ENCODE results near the gene CSNK1A1L. TPM values are rescaled to one million over a fixed set of nuclear protein-coding genes. Genes with fewer than 3 reads are reported as not detected.

The CSNK1A1L gene
- total RNA-seq, 1 donor from 2014 or later: not detected

DNA sequence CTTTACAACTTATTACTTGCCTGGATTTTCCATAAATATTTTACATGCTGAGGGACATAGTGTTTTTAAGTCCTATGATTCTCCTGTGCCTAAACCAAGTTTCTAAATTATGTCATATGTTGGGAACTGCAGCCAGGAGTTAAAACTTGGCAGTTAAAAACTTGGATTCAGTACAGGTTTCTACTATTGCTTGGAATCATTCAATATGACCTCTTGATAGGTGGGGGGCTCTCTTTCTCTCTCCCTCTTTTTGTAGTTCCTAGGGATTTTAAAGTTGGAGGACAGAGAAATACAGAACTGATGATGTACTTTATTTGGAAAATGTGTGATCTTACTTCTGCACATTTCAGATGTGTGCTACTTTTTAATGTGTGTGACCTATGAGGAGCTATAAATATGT, 4.7 kb downstream of the CSNK1A1L start:
- Mint-ChIP-seq H3K27ac (no peak overlapping the region), H3K4me1 (ENCODE audit: low read depth) (peaks cover 3% of the 10 kb centered on the region), H3K27me3 (ENCODE audit: low read depth) (peaks cover 4% of the 10 kb centered on the region), H3K9me3 (no peaks in the 10 kb centered on the region), H3K4me3 (ENCODE audit: low read depth) (no peak overlapping the region), H3K36me3 (ENCODE audit: low read depth) (no peaks in the 10 kb centered on the region)
- intact Hi-C loops (cut with micrococcal nuclease): no loop called here
- DNase-seq (ENCODE audit: low spot score): no peak

DNA sequence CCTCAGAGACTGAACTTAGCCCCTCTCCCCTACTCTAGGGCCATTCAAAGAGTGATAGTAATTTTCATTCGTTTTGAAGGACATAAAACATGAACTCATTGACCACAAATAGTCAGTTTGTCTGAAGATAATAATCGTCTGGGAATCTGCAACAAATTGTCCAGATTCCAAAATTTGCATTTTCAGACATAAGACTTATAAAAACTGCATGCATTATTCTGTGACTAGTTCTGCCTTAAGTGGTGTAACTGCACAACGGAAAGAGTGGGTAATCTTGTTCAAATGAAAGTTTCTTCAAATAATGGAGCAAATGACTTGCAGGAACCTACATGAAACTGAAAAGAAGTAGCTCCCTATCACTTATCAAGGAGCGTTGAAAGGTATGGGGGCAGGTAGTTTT, 8.4 kb downstream of the CSNK1A1L start:
- Mint-ChIP-seq H3K27ac (no peak overlapping the region), H3K4me1 (ENCODE audit: low read depth) (peaks cover 3% of the 10 kb centered on the region), H3K4me3 (ENCODE audit: low read depth) (no peak overlapping the region), H3K36me3 (ENCODE audit: low read depth) (no peaks in the 10 kb centered on the region), H3K9me3 (no peaks in the 10 kb centered on the region), H3K27me3 (ENCODE audit: low read depth) (peaks cover 4% of the 10 kb centered on the region)
- intact Hi-C loops (cut with micrococcal nuclease): no loop called here
- no peak for DNase-seq (ENCODE audit: low spot score)

DNA sequence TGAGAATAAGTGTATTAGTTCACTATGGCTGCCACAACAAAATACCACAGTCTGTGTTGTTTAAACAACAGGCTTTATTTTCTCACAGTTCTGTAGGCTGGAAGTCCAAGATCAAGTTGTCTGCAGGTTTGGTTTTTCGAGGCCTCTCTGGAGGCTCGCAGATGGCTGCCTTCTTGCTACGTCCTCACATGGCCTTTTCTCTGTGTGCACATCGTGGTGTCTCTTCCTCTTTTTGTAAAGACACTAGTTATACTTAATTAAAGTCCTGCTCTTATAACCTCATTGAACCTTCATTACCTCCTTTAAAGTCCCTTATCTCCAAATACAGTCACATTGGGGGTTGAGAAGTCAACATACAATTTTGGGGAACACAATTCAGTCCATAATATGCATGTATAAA, 10.6 kb downstream of the CSNK1A1L start:
- Mint-ChIP-seq H3K9me3 (no peaks in the 10 kb centered on the region), H3K36me3 (ENCODE audit: low read depth) (no peaks in the 10 kb centered on the region), H3K27ac (no peak overlapping the region), H3K4me3 (ENCODE audit: low read depth) (no peak overlapping the region), H3K27me3 (ENCODE audit: low read depth) (no peaks in the 10 kb centered on the region), H3K4me1 (ENCODE audit: low read depth) (peaks cover 3% of the 10 kb centered on the region)
- intact Hi-C loops (cut with micrococcal nuclease): no loop called here
- DNase-seq (ENCODE audit: low spot score): no peak

DNA sequence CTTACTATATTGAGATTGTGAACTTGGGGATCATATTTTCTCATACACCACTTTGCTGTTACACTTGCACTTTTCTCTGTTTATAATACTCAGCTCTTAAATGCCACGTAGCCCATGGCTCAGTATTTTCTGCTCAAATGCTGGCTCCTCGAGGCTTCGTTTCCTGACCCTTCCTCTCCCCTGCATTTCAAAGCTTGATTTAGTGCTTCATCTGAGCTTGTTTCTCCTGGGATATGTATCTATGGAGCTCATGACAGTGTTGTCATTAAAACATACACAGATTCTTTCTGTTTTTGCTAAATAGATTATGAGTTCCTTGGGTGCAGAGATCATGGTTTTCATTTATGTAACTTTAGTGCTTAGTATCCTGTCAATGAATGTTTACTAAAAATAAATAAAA, 11.4 kb downstream of the CSNK1A1L start:
- no peak overlapping the region for H3K27ac Mint-ChIP-seq
- H3K9me3 Mint-ChIP-seq: no peaks in the 10 kb centered on the region
- H3K27me3 Mint-ChIP-seq (ENCODE audit: low read depth): no peaks in the 10 kb centered on the region
- intact Hi-C loops (cut with micrococcal nuclease): no loop called here
- H3K36me3 Mint-ChIP-seq (ENCODE audit: low read depth): no peaks in the 10 kb centered on the region
- DNase-seq (ENCODE audit: low spot score): no peak
- H3K4me3 Mint-ChIP-seq (ENCODE audit: low read depth): no peak overlapping the region
- peaks cover 3% of the 10 kb centered on the region for H3K4me1 Mint-ChIP-seq (ENCODE audit: low read depth)

DNA sequence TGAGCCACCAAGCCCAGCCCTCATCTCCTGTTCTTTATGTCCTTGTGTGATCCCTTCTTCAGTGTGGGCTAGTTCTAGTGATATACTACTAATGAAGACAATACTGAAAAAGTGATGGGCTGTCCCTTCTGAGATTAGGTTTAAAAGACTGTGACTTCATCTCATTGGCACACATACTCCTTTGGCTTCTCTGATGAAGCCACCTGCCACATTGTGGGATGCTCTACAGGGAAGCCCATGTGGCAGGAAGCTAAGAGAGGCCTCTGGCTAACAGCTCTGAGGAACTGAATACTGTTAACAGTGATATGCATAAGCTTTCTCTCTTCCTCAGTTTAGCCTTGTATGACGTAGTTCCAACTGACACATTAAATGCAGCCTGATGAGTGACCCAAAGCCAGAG, 13.6 kb downstream of the CSNK1A1L start:
- Mint-ChIP-seq H3K4me1 (ENCODE audit: low read depth) (no peaks in the 10 kb centered on the region), H3K27me3 (ENCODE audit: low read depth) (no peaks in the 10 kb centered on the region), H3K27ac (no peak overlapping the region), H3K4me3 (ENCODE audit: low read depth) (no peak overlapping the region), H3K36me3 (ENCODE audit: low read depth) (no peaks in the 10 kb centered on the region), H3K9me3 (no peaks in the 10 kb centered on the region)
- no peak for DNase-seq (ENCODE audit: low spot score)
- intact Hi-C loops (cut with micrococcal nuclease): no loop called here

DNA sequence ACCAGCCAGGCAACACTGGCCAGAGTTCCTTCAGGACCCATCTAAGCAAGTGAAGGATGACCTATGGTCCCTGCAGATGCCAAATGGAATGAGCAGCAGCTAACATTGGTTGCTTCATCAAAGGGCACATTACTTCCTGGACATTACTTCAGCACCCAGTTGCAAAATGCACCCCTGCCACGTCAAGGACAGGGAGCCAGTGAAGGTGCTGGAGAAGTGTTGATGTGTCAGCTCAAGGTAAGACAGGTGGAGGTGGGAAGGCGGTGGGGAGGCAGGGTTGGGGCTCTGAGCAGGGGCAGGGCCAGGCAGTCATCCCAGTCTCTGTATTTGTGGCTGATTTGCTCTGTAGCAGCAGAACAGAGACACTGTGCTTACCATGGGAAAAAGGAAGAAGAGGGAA, 14.6 kb downstream of the CSNK1A1L start:
- Mint-ChIP-seq H3K27ac (no peak overlapping the region), H3K4me1 (ENCODE audit: low read depth) (no peaks in the 10 kb centered on the region), H3K4me3 (ENCODE audit: low read depth) (no peak overlapping the region), H3K9me3 (no peaks in the 10 kb centered on the region), H3K36me3 (ENCODE audit: low read depth) (no peaks in the 10 kb centered on the region), H3K27me3 (ENCODE audit: low read depth) (peaks cover 3% of the 10 kb centered on the region)
- DNase-seq (ENCODE audit: low spot score): no peak
- intact Hi-C loops (cut with micrococcal nuclease): no loop called here

DNA sequence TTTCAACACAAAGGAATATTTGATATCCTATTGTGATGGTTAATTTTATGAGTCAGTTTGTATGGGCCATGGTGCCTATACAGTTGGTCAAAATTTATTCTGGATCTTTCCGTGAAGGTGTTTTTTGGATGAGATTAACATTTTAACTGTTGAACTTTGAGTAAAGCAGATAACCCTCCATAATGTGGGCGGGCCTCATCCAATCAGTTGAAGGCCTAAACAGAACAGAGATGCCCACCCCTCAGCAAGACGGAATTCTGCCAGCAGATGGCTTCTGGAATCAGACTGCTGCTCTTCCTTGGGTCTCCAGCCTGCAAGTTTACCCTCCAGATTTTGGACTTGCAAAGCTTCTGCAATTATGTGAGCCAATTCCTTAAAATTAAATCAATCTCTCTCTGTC, 16.0 kb downstream of the CSNK1A1L start:
- no peaks in the 10 kb centered on the region for H3K36me3 Mint-ChIP-seq (ENCODE audit: low read depth)
- no peak for DNase-seq (ENCODE audit: low spot score)
- H3K4me1 Mint-ChIP-seq (ENCODE audit: low read depth): no peaks in the 10 kb centered on the region
- H3K27ac Mint-ChIP-seq: no peak overlapping the region
- H3K9me3 Mint-ChIP-seq: no peaks in the 10 kb centered on the region
- intact Hi-C loops (cut with micrococcal nuclease): no loop called here
- peaks cover 3% of the 10 kb centered on the region for H3K27me3 Mint-ChIP-seq (ENCODE audit: low read depth)
- H3K4me3 Mint-ChIP-seq (ENCODE audit: low read depth): no peak overlapping the region

DNA sequence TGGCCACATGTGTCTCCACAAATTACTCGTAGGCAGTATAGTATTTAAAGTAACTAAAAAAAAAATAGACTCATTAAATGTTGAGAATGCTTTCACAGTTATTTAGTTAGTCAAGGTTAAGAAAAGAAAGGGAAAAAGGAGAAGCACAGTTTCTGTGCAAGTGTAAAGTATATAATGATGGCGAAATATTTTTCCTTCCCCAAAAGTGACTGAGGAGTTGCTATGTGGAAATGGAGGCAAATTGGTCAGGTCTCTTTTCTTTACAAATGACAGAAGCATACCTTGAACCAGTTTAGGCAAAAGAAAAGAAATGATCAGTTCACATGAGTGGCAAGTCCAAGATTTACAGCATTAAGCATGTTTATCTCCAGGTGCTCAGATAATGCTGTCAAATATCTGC, 18.0 kb downstream of the CSNK1A1L start:
- H3K27me3 Mint-ChIP-seq (ENCODE audit: low read depth): peaks cover 5% of the 10 kb centered on the region
- intact Hi-C loops (cut with micrococcal nuclease): no loop called here
- no peak for DNase-seq (ENCODE audit: low spot score)
- H3K4me3 Mint-ChIP-seq (ENCODE audit: low read depth): no peak overlapping the region
- H3K9me3 Mint-ChIP-seq: no peaks in the 10 kb centered on the region
- H3K27ac Mint-ChIP-seq: no peak overlapping the region
- no peaks in the 10 kb centered on the region for H3K36me3 Mint-ChIP-seq (ENCODE audit: low read depth)
- H3K4me1 Mint-ChIP-seq (ENCODE audit: low read depth): no peaks in the 10 kb centered on the region

DNA sequence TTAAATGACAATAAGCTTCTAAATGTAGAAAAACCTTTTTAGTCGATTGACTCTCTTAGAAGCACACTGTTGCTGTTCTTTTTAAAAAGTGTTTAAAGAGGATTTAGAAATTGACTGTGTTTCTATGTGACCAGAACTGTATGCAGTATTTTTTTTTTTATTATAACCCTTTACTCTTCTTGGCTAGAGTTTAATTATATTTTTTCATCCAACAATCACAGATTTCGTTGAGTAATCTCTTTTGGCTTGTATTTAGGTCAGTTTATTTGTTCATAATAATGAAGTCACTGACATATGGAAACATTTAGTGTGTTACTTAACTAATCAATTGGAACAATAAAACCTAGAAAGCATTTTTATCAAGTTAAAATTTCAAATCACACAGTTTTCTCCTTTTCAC, 19.9 kb downstream of the CSNK1A1L start:
- Mint-ChIP-seq H3K9me3 (no peaks in the 10 kb centered on the region), H3K36me3 (ENCODE audit: low read depth) (no peaks in the 10 kb centered on the region), H3K4me3 (ENCODE audit: low read depth) (no peak overlapping the region), H3K4me1 (ENCODE audit: low read depth) (no peaks in the 10 kb centered on the region), H3K27ac (no peak overlapping the region), H3K27me3 (ENCODE audit: low read depth) (peaks cover 8% of the 10 kb centered on the region)
- intact Hi-C loops (cut with micrococcal nuclease): no loop called here
- DNase-seq (ENCODE audit: low spot score): no peak

DNA sequence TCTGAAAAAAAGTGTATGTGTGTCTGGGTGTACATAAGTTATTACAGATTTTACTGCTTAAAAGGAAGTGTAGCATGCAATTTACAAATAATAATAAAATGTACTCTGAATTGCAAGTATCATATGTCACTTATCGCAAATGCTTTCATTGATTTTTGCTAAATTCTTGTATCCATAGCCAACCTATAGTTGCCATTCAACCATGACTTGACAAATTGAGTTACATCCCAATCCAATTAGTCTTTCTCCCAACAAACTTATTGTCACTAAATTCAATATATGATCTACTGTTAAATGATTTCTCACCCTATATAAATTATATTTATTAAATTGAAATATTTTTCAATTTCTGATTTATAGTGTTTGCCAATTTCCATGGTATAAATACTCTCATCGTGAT, 28.6 kb downstream of the CSNK1A1L start:
- Mint-ChIP-seq H3K4me1 (ENCODE audit: low read depth) (no peaks in the 10 kb centered on the region), H3K9me3 (no peaks in the 10 kb centered on the region), H3K27ac (no peak overlapping the region), H3K36me3 (ENCODE audit: low read depth) (no peaks in the 10 kb centered on the region), H3K4me3 (ENCODE audit: low read depth) (no peak overlapping the region), H3K27me3 (ENCODE audit: low read depth) (peaks cover 6% of the 10 kb centered on the region)
- intact Hi-C loops (cut with micrococcal nuclease): no loop called here
- DNase-seq (ENCODE audit: low spot score): no peak

DNA sequence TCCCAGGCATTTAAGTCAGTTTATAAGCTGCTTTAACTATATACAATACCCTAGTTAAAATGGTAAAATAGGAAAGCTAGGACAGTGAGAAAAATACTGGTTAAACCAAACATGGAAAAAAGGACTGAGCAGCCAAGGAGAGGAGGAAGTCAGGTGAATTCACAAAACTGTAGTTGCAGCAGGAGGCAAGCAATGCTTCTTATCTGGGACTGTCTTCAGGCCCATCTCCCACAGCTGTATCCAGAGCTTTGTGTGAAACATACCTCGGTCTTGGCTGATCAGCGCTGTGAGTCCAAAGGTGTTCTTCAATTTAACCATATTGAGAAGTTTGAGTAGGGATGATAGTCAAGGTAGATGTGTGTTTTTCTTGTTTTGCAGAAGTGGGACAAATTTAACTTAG, 30.3 kb downstream of the CSNK1A1L start:
- intact Hi-C loops (cut with micrococcal nuclease): no loop called here
- H3K9me3 Mint-ChIP-seq: no peaks in the 10 kb centered on the region
- no peak overlapping the region for H3K4me3 Mint-ChIP-seq (ENCODE audit: low read depth)

DNA sequence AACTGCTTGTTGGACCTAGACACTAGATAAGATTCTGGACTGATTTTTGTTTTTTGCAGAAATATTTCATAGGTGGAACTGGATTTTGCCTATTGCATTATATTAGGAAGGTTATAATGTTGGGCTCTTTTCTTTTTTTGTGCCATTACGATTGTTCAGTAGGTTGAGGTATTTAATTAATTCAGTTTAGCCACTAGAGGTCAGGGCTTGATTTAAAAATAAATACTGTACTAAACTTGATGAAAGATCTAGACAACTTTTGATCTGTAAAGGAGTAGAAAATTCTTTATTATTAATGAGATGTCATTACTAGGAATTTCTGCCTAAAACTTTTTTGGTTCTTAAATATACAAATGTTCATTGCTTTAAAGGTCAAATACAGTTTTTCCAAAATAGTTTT, 30.8 kb downstream of the CSNK1A1L start:
- Mint-ChIP-seq H3K27me3 (ENCODE audit: low read depth) (peaks cover 3% of the 10 kb centered on the region), H3K36me3 (ENCODE audit: low read depth) (no peaks in the 10 kb centered on the region), H3K4me3 (ENCODE audit: low read depth) (no peak overlapping the region), H3K27ac (no peak overlapping the region), H3K9me3 (no peaks in the 10 kb centered on the region), H3K4me1 (ENCODE audit: low read depth) (no peaks in the 10 kb centered on the region)
- intact Hi-C loops (cut with micrococcal nuclease): no loop called here
- DNase-seq (ENCODE audit: low spot score): no peak

More for the DNA sequence above, 30.3 kb downstream of the CSNK1A1L start:
- Mint-ChIP-seq H3K27me3 (ENCODE audit: low read depth) (peaks cover 3% of the 10 kb centered on the region), H3K27ac (no peak overlapping the region), H3K36me3 (ENCODE audit: low read depth) (no peaks in the 10 kb centered on the region), H3K4me1 (ENCODE audit: low read depth) (no peaks in the 10 kb centered on the region)
- DNase-seq (ENCODE audit: low spot score): no peak

DNA sequence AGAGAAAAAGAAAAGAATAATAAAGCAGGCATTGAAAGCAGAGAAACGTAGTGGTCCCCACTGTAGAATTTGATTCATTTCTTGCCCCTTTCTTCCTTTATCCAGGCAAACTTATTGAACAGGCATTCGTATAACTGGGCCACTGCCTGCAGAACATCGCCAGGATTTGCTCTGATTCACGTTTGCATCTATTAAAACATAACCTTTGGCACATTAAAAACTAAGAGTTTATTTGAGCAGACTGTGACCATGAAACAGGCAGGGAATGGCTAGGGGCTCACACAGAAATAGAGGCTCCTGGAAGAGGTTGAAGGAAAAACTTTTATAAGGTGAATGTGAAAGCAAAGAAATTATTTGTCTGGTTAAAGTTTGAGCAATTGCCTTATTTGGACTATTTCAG, 33.4 kb downstream of the CSNK1A1L start:
- no peak overlapping the region for H3K4me3 Mint-ChIP-seq (ENCODE audit: low read depth)
- H3K27me3 Mint-ChIP-seq (ENCODE audit: low read depth): peaks cover 3% of the 10 kb centered on the region
- H3K9me3 Mint-ChIP-seq: no peaks in the 10 kb centered on the region
- intact Hi-C loops (cut with micrococcal nuclease): no loop called here
- DNase-seq (ENCODE audit: low spot score): no peak
- no peaks in the 10 kb centered on the region for H3K36me3 Mint-ChIP-seq (ENCODE audit: low read depth)
- H3K27ac Mint-ChIP-seq: no peak overlapping the region
- H3K4me1 Mint-ChIP-seq (ENCODE audit: low read depth): no peaks in the 10 kb centered on the region

DNA sequence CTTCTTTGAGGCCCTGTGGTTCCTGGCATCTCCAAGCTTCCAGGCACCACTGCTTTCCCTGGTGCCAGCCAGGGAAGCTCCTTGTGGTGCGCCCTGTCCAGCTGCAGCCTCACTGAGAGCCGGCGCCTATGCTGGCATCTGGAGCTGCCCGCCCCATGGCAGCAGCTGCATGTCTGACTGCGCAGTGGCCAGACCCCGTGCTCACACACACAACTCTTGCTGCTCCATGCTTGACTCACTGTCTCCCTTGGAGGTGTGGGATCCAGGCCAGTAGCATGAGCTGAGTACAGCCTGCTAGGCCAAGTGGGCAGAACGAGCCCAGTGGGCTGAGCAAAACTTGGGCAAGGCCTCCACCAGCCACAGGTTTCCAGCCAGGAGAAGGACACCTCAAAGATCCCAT, 34.5 kb downstream of the CSNK1A1L start:
- Mint-ChIP-seq H3K4me1 (ENCODE audit: low read depth) (no peaks in the 10 kb centered on the region), H3K9me3 (no peaks in the 10 kb centered on the region), H3K27me3 (ENCODE audit: low read depth) (peaks cover 3% of the 10 kb centered on the region), H3K36me3 (ENCODE audit: low read depth) (no peaks in the 10 kb centered on the region), H3K4me3 (ENCODE audit: low read depth) (no peak overlapping the region), H3K27ac (no peak overlapping the region)
- DNase-seq (ENCODE audit: low spot score): no peak
- intact Hi-C loops (cut with micrococcal nuclease): no loop called here

Data from activated T-helper 2 cell treated with anti-CD3 and anti-CD28 coated beads, Interferon-gamma antibody, Interleukin-2, Interleukin-4, amounts not matched to agents 10 μg/mL and 5 μg/mL and 100 μg/mL, durations not matched to agents 14 hours and 24 hours and 36 hours (primary cell).